ENCODE measurements around the gene UCK1. TPM values are rescaled to one million over a fixed set of nuclear protein-coding genes. Genes with fewer than 3 reads are reported as not detected.

The UCK1 gene
- polyA plus RNA-seq, 1 donor (not counting 4 experiments of a cell fraction or from before 2014, with no cell fraction given), result 15.4 TPM

DNA sequence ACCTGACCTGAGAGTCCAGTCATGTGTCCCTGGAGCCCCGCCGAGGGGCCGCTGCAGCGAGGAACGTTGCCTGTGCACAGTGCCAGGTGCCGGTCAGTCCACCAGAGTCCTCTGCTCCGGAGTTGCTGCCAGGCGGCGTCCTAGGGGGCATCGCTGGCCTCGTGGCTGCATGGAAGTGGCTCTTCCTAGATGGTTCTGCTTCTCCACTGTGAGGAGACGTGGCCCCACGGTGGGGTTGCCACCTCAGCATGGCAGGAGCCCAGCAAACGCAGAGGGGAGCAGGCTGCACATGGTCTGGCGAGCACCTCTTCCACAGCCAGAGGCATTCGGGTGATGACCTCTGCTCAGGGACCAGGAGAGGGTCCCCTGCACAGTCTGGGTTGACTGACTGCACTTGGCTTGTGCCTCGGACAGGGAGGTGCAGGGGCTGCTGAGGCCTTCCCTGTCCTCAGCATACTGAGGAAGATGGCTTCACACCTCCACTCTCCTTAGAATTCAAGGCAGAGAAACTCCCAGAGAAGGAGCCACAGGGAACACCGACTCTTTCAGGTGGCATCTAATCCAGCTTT, 54.2 kb downstream of the UCK1 start:
- dilution Hi-C loops (cut with MboI; ENCODE audit: extremely low pct_ligation_motif_present, low sequenced_read_pairs), result no loop called here
- no peaks in the 10 kb centered on the region for H3K9me3 ChIP-seq (ENCODE audit: control insufficient read depth, low read depth, low read length)
- no peak for DNase-seq (ENCODE audit: low read depth, low spot score)

DNA sequence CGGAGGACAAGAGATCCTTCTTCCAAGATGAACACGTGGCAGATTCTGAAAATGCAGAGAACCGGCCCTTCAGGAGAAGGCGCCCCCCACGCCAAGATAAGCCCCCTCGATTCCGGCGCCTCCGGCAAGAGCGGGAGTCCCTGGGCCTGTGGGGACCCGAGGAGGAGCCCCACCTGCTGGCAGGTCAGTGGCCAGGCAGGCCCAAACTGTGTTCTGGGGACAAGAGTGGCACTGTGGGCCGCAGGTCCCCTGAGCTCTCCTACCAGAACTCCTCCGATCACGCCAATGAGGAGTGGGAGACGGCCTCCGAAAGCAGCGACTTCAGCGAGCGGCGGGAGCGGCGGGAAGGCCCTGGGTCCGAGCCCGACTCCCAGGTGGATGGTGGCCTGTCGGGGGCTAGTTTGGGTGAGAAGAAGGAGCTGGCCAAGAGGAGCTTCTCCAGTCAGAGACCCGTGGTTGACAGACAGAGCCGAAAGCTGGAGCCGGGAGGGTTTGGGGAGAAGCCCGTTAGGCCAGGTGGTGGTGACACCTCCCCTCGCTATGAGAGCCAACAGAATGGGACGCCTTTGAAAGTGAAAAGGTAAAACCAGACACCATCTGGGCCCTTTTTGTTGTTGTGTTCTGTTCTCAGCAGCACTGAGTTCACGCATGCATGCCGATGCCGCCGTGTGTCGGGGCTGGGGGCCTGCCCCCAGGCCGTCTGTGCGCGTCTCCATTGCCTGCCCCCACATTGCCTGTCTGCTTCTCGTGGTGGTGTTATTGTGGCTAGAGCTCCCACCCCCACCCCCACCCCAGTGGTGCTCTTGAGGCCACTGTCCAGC, 54.9 kb downstream of the UCK1 start:
- H3K9me1 ChIP-seq (ENCODE audit: control insufficient read depth, extremely low read depth, insufficient read depth, low read length), result no peaks in the 10 kb centered on the region
- dilution Hi-C loops (cut with MboI; ENCODE audit: extremely low pct_ligation_motif_present, low sequenced_read_pairs), result no loop called here
- peaks cover 21% of the 10 kb centered on the region for H3K79me2 ChIP-seq (ENCODE audit: control insufficient read depth, insufficient read depth, low read length)
- no peak overlapping the region for H3K4me3 ChIP-seq (ENCODE audit: control insufficient read depth in 2 of 3, extremely low read depth in 1 of 3, insufficient read depth in 2 of 3, low read depth in 1 of 3, low read length in 3 of 3)
- H3K36me3 ChIP-seq (ENCODE audit: control insufficient read depth in 2 of 2, extremely low read depth in 1 of 2, insufficient read depth in 2 of 2, low read length in 2 of 2), result peaks cover 56 to 60% of the 10 kb centered on the region in 2 experiments
- FAIRE-seq, result no peak
- no peak overlapping the region for H2AFZ ChIP-seq (ENCODE audit: control insufficient read depth, low read length)
- no peak for DNase-seq (ENCODE audit: low read depth, low spot score)
- no peaks in the 10 kb centered on the region for H3K9me3 ChIP-seq (ENCODE audit: control insufficient read depth, low read depth, low read length)
- peaks cover 21% of the 10 kb centered on the region for H4K20me1 ChIP-seq (ENCODE audit: control insufficient read depth, extremely low read depth, insufficient read depth, low read length)
- no peak overlapping the region for H3K27ac ChIP-seq (ENCODE audit: control insufficient read depth, insufficient read depth, low read length)
- TF ChIP-seq EZH2 (IDR thresholded peaks at IDR 0.05; ENCODE audit: low read length), result no peak
- TF ChIP-seq, protein P1, sequence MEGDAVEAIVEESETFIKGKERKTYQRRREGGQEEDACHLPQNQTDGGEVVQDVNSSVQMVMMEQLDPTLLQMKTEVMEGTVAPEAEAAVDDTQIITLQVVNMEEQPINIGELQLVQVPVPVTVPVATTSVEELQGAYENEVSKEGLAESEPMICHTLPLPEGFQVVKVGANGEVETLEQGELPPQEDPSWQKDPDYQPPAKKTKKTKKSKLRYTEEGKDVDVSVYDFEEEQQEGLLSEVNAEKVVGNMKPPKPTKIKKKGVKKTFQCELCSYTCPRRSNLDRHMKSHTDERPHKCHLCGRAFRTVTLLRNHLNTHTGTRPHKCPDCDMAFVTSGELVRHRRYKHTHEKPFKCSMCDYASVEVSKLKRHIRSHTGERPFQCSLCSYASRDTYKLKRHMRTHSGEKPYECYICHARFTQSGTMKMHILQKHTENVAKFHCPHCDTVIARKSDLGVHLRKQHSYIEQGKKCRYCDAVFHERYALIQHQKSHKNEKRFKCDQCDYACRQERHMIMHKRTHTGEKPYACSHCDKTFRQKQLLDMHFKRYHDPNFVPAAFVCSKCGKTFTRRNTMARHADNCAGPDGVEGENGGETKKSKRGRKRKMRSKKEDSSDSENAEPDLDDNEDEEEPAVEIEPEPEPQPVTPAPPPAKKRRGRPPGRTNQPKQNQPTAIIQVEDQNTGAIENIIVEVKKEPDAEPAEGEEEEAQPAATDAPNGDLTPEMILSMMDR (optimal IDR thresholded peaks at IDR 0.05 in 1 of 3, IDR thresholded peaks at IDR 0.05 in 1 of 3, conservative IDR thresholded peaks at IDR 0.05 in 1 of 3; ENCODE audit: extremely low read depth in 1 of 3, insufficient read depth in 2 of 3, low read length in 3 of 3), result peak in 2 of 3 experiments; percentile 36 to 37
- no peaks in the 10 kb centered on the region for H3K27me3 ChIP-seq (ENCODE audit: control insufficient read depth, extremely low read depth, insufficient read depth, low read length)
- H3K4me1 ChIP-seq (ENCODE audit: control insufficient read depth, extremely low read depth, insufficient read depth, low read length), result peaks cover 4% of the 10 kb centered on the region
- H3K4me2 ChIP-seq (ENCODE audit: control insufficient read depth, extremely low read depth, insufficient read depth, low read depth, low read length), result no peak overlapping the region
- H3K9ac ChIP-seq (ENCODE audit: control insufficient read depth, extremely low read depth, insufficient read depth, low read length), result no peak overlapping the region

More for the DNA sequence above, 54.2 kb downstream of the UCK1 start:
- no peaks in the 10 kb centered on the region for H3K9me1 ChIP-seq (ENCODE audit: control insufficient read depth, extremely low read depth, insufficient read depth, low read length)
- no peak overlapping the region for H3K4me3 ChIP-seq (ENCODE audit: control insufficient read depth in 2 of 3, extremely low read depth in 1 of 3, insufficient read depth in 2 of 3, low read depth in 1 of 3, low read length in 3 of 3)
- H3K79me2 ChIP-seq (ENCODE audit: control insufficient read depth, insufficient read depth, low read length), result peaks cover 17% of the 10 kb centered on the region
- peaks cover 4% of the 10 kb centered on the region for H3K4me1 ChIP-seq (ENCODE audit: control insufficient read depth, extremely low read depth, insufficient read depth, low read length)
- H3K4me2 ChIP-seq (ENCODE audit: control insufficient read depth, extremely low read depth, insufficient read depth, low read depth, low read length), result no peak overlapping the region
- peaks cover 21% of the 10 kb centered on the region for H4K20me1 ChIP-seq (ENCODE audit: control insufficient read depth, extremely low read depth, insufficient read depth, low read length)
- H3K27me3 ChIP-seq (ENCODE audit: control insufficient read depth, extremely low read depth, insufficient read depth, low read length), result no peaks in the 10 kb centered on the region
- TF ChIP-seq, protein P1 (optimal IDR thresholded peaks at IDR 0.05 in 1 of 3, IDR thresholded peaks at IDR 0.05 in 1 of 3, conservative IDR thresholded peaks at IDR 0.05 in 1 of 3; ENCODE audit: extremely low read depth in 1 of 3, insufficient read depth in 2 of 3, low read length in 3 of 3), result no peak
- TF ChIP-seq EZH2 (IDR thresholded peaks at IDR 0.05; ENCODE audit: low read length), result no peak
- no peak overlapping the region for H3K9ac ChIP-seq (ENCODE audit: control insufficient read depth, extremely low read depth, insufficient read depth, low read length)
- no peak overlapping the region for H2AFZ ChIP-seq (ENCODE audit: control insufficient read depth, low read length)
- H3K27ac ChIP-seq (ENCODE audit: control insufficient read depth, insufficient read depth, low read length), result no peak overlapping the region
- H3K36me3 ChIP-seq (ENCODE audit: control insufficient read depth in 2 of 2, extremely low read depth in 1 of 2, insufficient read depth in 2 of 2, low read length in 2 of 2), result peaks cover 58 to 59% of the 10 kb centered on the region in 2 experiments
- no peak for FAIRE-seq

Data from keratinocyte (primary cell).